Choroid plexus epithelial cell (primary cell): Measurements from ENCODE around the gene BSDC1.

Source experiments
- DNase-seq: peaks from one replicate; pipeline ENCODE4 v3.0.0-alpha.2; 2010; ENCODE audit warnings: low read depth
- H3K4me3 ChIP-seq: 2 replicates; pipeline ENCODE4 v1.5.1; 2011; ENCODE audit warnings: low read depth, mild to moderate bottlenecking, control low read depth, low read length, moderate library complexity
- TF ChIP-seq, protein P1 (sequence below): conservative IDR thresholded peaks from 2 replicates; pipeline ENCODE4 v1.5.1; 2011; ENCODE audit warnings: low read depth, mild to moderate bottlenecking, control low read depth, inconsistent platforms, low read length, moderate library complexity

The BSDC1 gene

DNA sequence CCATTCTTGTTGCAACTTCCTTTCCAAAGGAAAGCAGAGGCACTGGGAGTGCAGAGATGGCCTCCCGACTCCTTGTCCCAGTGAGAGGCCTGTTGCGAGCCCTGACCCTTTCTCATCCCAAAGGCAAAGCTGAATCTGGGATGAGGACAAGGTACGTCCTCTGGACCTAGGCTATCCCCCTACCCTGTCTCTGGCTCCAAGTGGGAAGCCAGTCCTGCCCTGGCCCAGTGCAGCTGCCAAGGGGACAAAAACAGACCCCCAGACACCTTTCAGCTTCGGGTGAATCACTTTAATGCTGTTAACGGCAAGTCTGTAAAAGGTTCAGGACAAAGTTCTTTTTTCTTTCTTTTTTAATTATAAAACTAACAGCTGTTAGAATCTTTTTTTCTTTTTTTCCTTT lies 29.4 kb downstream of the BSDC1 start:
- DNase-seq, result no peak
- H3K4me3 ChIP-seq, result no peak overlapping the region
- TF ChIP-seq, protein P1, sequence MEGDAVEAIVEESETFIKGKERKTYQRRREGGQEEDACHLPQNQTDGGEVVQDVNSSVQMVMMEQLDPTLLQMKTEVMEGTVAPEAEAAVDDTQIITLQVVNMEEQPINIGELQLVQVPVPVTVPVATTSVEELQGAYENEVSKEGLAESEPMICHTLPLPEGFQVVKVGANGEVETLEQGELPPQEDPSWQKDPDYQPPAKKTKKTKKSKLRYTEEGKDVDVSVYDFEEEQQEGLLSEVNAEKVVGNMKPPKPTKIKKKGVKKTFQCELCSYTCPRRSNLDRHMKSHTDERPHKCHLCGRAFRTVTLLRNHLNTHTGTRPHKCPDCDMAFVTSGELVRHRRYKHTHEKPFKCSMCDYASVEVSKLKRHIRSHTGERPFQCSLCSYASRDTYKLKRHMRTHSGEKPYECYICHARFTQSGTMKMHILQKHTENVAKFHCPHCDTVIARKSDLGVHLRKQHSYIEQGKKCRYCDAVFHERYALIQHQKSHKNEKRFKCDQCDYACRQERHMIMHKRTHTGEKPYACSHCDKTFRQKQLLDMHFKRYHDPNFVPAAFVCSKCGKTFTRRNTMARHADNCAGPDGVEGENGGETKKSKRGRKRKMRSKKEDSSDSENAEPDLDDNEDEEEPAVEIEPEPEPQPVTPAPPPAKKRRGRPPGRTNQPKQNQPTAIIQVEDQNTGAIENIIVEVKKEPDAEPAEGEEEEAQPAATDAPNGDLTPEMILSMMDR, result no peak

DNA sequence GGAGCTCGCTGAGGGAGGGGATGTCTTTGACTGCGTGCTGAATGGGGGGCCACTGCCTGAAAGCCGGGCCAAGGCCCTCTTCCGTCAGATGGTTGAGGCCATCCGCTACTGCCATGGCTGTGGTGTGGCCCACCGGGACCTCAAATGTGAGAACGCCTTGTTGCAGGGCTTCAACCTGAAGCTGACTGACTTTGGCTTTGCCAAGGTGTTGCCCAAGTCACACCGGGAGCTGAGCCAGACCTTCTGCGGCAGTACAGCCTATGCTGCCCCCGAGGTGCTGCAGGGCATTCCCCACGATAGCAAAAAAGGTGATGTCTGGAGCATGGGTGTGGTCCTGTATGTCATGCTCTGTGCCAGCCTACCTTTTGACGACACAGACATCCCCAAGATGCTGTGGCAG lies 30.5 kb downstream of the BSDC1 start:
- no peak overlapping the region for H3K4me3 ChIP-seq
- DNase-seq, result no peak
- TF ChIP-seq, protein P1, result no peak

DNA sequence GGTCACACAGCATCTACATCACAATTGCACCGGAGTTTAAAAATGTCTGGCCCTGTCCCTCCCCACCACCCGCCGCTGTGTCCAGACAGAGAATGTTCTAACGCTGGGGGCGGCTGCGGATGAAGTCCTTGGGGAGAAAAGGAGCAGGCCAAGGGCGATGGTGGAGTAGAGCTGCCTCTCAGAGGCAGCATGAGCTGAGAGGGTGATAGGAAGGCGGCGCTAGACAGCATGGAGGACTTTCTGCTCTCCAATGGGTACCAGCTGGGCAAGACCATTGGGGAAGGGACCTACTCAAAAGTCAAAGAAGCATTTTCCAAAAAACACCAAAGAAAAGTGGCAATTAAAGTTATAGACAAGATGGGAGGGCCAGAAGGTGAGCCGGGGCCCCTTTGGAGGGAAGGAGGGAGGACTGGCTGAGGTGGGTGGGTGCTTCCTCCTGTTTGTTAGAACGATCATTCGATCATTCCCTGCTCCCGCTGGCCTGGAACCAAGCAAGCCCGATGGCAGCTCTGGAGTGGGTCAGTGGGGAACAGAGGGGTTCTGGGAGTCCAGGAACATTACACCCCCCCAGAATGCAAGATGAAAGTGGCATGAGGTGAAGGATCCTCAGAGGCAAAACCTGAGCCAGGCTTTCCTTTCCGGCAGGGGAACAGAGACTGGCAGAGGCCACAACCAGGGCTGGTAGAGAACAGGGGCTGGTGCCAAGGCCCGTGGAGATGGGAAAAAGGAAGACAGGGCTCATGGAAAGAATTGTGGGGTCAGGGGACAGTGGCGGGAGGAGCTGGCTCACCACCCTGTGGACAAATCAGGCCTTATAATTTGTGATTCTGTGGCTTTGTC lies 31.5 kb downstream of the BSDC1 start, which contains the start of the genes FAM229A and TSSK3:
Gene FAM229A, minus strand, starts transcription at position 12 of the 840 bp plus-strand sequence. CDS start 394 bp downstream, outside the sequence.
Gene TSSK3, plus strand, starts transcription at position 66 of the 840 bp plus-strand sequence. Its CDS starts 163 bp downstream, at position 229.
- TF ChIP-seq, protein P1, result no peak
- H3K4me3 ChIP-seq, result peak within 1 kb of the TSS; percentile 47
- no peak for DNase-seq

DNA sequence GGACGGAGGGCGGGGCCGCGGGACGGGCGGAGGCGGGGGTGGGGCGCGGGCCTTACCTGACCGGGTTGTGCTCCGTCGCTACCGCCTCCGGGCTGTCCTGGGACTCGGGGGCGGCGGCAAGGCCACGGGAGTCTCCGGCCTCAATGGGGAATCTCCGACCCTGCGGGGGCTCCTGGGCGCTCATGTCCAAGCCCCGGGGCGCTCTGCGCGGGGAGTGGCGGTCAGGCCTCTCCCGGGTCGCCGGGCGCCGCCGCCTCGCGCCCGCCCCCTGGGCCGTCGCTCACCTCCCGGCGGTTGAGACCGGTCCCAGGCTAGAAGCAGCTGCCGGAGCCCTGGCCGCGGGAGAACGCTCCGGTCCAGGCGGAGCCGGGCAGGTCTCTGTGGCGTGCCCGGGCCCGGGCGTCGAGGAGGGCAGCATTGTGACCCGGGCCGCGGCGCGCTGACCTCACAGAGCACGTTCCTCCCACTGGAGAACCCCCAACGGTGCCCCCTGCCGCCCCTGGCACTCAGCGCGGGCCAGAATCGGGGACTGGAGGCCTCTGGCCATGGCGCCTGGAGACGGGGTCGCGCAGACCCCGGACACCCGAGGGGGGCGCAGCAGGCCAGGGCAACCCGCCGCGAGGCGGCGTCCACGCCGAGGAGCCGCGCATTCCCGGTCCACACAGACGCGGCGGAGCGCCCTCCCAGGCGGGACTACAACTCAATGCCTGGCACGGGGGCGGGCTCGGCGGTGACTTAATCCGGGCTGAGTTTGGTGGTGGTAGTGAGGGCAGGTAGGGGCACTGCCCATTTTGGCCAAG lies 32.4 kb downstream of the BSDC1 start:
- TF ChIP-seq, protein P1, result peak; percentile 37
- peak; percentile 36 for DNase-seq
- H3K4me3 ChIP-seq, result peak overlapping the region; percentile 47

DNA sequence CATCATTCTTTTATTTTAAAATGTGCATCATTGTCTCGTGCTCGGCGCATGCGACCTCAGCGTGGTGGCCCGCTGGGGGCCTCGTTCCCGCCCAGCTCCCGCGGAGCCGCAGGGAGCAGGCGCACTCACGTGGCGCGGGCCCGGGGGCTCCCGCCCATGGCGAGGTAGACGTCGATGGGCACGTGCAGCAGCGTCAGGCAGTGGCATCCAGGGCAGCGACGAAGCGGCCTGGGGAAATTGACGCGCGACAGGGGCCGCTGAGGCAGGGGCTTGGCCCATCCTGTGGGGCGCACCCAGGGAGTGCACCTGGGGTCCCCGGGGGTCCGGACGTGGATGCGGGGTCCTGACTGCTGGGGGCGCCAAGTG lies 33.0 kb downstream of the BSDC1 start:
- TF ChIP-seq, protein P1, result no peak
- no peak for DNase-seq
- H3K4me3 ChIP-seq, result no peak overlapping the region

DNA sequence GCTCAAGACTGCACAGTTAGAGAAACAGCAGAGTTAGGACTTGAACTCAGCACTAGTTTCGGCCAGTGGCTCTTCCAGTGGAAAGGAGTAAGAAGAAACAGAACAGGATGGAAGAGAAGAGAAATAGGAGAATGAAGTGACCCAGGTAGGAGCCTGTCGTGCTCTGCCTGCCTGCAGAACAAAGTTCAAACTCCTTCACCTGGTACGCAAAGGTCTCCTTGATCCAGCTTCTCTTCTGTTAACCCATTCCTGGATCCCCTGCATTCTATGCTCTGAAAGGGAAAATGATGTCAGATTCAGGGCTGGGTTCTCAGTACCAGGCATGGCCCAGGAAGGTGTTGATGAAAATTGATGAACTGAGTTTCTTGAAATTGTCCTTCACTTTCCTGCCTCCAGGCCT lies 35.8 kb downstream of the BSDC1 start:
- TF ChIP-seq, protein P1, result no peak
- H3K4me3 ChIP-seq, result no peak overlapping the region
- no peak for DNase-seq
